GM10847 (cell line): ENCODE data around the gene PTGIS.

ENCODE experiments used
- POLR2A ChIP-seq: IDR thresholded peaks from 2 replicates; pipeline ENCODE4 v1.6.1; 2011; ENCODE audit not compliant: insufficient read length; ENCODE audit errors: extremely low read depth

PTGIS gene

DNA sequence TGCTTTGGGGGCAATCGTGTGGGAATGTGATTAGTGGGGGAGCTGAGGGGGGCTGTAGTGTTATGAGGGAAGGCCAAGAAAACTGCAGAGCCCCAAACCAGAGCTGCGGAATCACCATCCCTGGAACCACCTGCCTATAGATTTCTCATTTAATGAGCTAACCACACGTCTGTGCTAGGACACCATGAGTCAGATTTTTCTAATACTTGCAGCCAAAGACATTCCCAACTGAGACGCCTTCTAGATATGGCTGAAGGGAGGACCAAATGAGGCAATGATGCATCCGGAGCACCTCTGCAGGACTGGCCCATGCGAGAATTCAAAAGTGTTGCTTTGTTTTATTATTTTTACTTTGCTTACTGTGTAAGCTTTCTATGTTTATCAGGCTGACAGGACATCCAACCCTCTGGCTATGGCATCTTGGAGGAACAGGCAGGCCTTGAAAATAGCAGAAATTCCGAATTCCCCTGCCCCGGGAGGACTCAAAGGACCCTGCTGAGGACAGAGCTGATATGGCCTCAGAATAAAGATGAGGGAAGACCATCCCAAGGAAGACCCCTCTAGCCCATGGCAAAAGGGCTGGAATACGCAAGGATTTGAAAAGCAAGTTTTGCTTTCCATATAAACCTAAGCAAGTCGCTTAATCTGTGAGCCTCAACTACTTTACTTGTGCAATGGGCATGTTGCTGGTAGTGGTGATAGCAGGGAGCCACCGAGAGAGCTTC, 3.1 kb upstream of the PTGIS start:
- TF ChIP-seq POLR2A = no peak

GRCh38 chr20:49570161-49570827, 2.4 kb upstream of the PTGIS start:
- TF ChIP-seq POLR2A = no peak

DNA sequence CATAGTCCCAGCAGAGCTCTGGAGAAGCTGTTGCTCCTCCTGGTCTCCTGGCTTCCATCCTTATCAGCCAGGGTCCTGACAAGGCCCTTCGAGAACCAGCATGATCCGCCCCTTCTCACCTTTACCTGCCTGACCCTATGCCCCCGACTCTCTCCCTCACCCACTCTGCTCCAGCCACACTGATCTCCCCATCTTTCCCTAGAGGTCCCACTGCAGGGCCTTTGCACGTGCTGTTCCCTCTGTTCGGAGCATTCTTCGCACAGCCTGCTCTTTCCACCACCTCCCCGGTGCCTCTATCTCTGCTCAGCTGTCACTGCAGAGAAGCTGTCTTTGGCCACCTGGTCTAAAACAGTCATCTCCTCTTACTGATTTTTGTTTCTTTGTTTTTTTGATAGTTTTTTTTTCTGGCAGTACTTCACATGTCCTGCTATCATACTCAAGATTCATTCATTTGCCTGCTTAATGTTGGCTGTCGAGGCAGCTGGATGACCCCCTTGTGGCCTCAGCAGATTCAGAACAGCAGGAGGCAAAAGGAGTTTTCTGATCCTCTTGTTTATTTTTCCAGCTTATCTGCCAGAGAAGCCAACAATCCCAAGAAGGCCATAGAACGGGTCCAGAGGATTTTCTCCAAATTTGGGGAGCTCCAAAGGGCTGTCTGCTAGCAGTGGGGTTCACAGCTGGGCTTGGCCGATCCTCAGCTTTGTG, 1.6 kb upstream of the PTGIS start:
- TF ChIP-seq POLR2A = no peak

DNA sequence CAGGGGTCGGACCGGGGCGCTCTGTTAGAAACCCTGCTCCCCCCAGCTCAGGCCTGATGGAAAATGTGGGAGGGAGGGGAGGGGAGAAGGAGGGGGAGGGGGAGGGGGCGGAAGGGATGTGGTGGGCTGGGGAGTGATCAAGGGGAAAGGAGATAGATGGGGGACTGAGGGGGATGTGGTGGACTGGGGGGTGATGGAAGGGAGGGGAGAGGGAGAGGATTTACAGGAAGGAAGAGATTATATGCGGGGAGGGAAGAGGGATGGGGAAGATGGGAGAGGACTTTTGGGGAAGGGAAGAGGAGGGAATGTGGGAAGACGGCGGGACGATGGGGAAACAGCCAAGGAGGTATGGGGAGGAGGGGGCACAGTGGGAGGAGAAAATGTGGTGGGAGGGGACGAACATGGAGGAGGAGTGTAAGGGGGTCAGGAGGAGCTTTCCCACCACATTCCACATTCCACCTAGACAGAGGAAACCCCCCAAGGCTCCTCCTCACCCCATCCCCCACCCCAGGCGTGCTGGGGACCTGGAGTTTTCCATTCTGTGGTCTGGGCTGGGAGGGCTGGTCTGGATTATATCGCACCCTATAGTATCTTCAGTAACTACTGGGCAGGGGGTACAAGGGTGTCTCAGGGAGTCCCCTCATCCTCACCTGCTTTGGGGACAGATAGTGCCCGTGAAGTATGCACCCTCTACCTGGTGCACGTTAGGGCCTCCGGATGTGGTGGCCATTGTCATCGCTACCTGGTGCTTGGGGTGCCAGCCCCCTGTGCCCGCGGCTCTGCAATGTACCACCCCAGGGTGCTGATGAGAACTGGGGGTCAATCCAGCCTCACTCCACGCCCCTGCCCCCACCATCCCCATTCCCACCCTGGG, 578 bp upstream of the PTGIS start:
- TF ChIP-seq POLR2A = no peak

GRCh38 chr20:49566401-49567364, 1.3 kb downstream of the PTGIS start:
- TF ChIP-seq POLR2A = no peak

- TF ChIP-seq POLR2A = no peak
Observed at GRCh38 chr20:49563015-49563980, 4.6 kb downstream of the PTGIS start.

- no peak for TF ChIP-seq POLR2A
Observed at GRCh38 chr20:49562311-49563014, 5.5 kb downstream of the PTGIS start.

- no peak for TF ChIP-seq POLR2A
Observed at GRCh38 chr20:49561806-49562205, 6.1 kb downstream of the PTGIS start.

DNA sequence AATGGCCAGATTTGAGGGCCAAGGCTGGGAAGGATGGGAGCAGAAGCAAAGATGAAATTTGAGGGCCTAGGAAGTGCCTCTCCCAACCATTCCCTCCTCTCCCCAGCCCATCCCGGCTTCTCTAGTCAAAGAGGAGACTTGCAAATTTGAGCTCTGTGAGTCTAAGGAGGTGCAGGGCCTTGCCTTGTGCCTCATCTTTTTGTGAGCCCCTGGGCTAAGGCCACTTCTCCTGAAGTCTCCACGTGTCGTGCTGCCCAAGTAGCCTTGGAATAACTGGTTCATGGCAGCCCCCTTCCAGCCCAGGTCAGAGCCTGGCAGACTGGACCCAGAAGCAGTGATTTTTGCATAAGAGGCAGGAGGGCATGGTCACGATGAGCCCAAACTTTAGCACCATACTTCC, 6.7 kb downstream of the PTGIS start:
- TF ChIP-seq POLR2A = no peak

DNA sequence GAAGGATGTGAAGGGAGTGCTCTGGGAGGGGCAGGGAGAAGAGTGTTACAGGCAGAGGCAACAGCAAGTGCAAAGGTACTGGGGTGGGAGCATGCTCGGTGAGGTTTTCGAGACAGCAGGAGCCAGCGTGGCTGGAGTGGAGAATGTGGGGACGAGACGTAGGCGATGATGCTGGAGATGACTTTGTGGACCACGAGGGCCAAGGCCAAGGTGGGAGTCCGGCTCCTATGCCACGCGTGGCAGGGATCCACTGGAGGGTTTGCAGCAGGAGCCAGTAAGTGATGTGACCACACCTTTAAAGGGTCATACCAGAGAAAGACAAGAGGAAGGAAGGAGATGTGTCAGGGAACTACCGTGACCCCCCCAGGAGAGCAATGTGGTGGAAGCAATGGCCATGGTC, 7.3 kb downstream of the PTGIS start:
- no peak for TF ChIP-seq POLR2A

DNA sequence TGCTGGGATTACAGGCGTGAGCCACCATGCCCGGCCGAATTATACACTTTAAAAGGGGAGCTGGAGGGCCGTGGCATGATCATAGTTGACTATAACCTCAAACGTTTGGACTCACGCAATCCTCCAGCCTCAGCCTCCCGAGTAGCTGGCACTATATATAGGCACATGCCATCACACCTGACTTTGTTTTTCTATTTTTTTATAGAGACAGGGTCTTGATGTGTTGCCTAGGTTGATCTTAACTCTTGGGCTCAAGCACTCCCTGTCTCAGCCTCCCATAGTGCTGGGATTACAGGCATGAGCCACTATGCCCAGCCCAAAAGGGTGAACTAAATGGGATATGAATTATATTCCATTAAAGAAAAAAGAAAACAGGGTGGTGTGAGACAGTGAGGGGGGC, 7.8 kb downstream of the PTGIS start:
- no peak for TF ChIP-seq POLR2A

GRCh38 chr20:49559411-49560081, 8.4 kb downstream of the PTGIS start:
- no peak for TF ChIP-seq POLR2A
